ENCODE results near the gene LRRN2. TPM values are rescaled to one million over a fixed set of nuclear protein-coding genes. Genes with fewer than 3 reads are reported as not detected.

Gene LRRN2
- total RNA-seq, 1 experiment from 2014 or later = 2.0 TPM

GRCh38 chr1:204577794-204578478 is 107.6 kb downstream of the LRRN2 start:
- Histone ChIP-seq H3K27ac (ENCODE audit: low read length) (no peak overlapping the region), H3K27me3 (ENCODE audit: control insufficient read depth, insufficient read depth, low read length) (no peaks in the 10 kb centered on the region), H3K4me1 (ENCODE audit: control insufficient read depth, insufficient read depth, low read length) (no peaks in the 10 kb centered on the region), H3K4me3 (ENCODE audit: low read depth in 2 of 2, low read length in 2 of 2) (no peak overlapping the region), H3K36me3 (ENCODE audit: control insufficient read depth, insufficient read depth, low read length) (no peaks in the 10 kb centered on the region), H3K9me3 (ENCODE audit: control insufficient read depth, insufficient read depth, low read depth, low read length) (no peaks in the 10 kb centered on the region)
- no peak for DNase-seq (ENCODE audit: low read depth, low spot score)
- TF ChIP-seq, protein P1, sequence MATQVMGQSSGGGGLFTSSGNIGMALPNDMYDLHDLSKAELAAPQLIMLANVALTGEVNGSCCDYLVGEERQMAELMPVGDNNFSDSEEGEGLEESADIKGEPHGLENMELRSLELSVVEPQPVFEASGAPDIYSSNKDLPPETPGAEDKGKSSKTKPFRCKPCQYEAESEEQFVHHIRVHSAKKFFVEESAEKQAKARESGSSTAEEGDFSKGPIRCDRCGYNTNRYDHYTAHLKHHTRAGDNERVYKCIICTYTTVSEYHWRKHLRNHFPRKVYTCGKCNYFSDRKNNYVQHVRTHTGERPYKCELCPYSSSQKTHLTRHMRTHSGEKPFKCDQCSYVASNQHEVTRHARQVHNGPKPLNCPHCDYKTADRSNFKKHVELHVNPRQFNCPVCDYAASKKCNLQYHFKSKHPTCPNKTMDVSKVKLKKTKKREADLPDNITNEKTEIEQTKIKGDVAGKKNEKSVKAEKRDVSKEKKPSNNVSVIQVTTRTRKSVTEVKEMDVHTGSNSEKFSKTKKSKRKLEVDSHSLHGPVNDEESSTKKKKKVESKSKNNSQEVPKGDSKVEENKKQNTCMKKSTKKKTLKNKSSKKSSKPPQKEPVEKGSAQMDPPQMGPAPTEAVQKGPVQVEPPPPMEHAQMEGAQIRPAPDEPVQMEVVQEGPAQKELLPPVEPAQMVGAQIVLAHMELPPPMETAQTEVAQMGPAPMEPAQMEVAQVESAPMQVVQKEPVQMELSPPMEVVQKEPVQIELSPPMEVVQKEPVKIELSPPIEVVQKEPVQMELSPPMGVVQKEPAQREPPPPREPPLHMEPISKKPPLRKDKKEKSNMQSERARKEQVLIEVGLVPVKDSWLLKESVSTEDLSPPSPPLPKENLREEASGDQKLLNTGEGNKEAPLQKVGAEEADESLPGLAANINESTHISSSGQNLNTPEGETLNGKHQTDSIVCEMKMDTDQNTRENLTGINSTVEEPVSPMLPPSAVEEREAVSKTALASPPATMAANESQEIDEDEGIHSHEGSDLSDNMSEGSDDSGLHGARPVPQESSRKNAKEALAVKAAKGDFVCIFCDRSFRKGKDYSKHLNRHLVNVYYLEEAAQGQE (IDR thresholded peaks at IDR 0.05; ENCODE audit: insufficient read depth in 1 of 2, low read depth in 2 of 2, low read length in 1 of 2) = no peak
- TF ChIP-seq SIN3A (IDR thresholded peaks at IDR 0.05; ENCODE audit: borderline replicate concordance, insufficient read depth, low read depth, low read length) (no peak), POLR2AphosphoS5 (IDR thresholded peaks at IDR 0.05; ENCODE audit: low read depth, low read length) (no peak), CTCF (IDR thresholded peaks at IDR 0.05) (no peak), TCF7L2 (IDR thresholded peaks at IDR 0.05; ENCODE audit: low read depth, low read length) (no peak)
- in situ Hi-C loops (cut with HindIII; ENCODE audit: low pct_unique_long_range_greater_than_20kb, low sequenced_read_pairs) = no loop called here
- CTCF ChIA-PET = interaction anchor here (0.6 kb wide), 1 partner anchor 46 kb away, joined by 3 read pairs; no protein-coding TSS in a partner anchor
- ATAC-seq = no peak
- no TSS peak for BruUV-seq (replicated peaks)
- POLR2A ChIA-PET = no interaction called here
- intact Hi-C loops (cut with micrococcal nuclease; ENCODE audit: unreplicated experiment) = no loop called here

- Histone ChIP-seq H3K27me3 (ENCODE audit: control insufficient read depth, insufficient read depth, low read length) (no peaks in the 10 kb centered on the region), H3K9me3 (ENCODE audit: control insufficient read depth, insufficient read depth, low read depth, low read length) (no peaks in the 10 kb centered on the region), H3K27ac (ENCODE audit: low read length) (no peak overlapping the region), H3K4me1 (ENCODE audit: control insufficient read depth, insufficient read depth, low read length) (no peaks in the 10 kb centered on the region), H3K36me3 (ENCODE audit: control insufficient read depth, insufficient read depth, low read length) (no peaks in the 10 kb centered on the region), H3K4me3 (ENCODE audit: low read depth in 2 of 2, low read length in 2 of 2) (no peak overlapping the region)
- no peak for TF ChIP-seq SIN3A (IDR thresholded peaks at IDR 0.05; ENCODE audit: borderline replicate concordance, insufficient read depth, low read depth, low read length)
- no peak for TF ChIP-seq TCF7L2 (IDR thresholded peaks at IDR 0.05; ENCODE audit: low read depth, low read length)
- TF ChIP-seq, protein P1 (IDR thresholded peaks at IDR 0.05; ENCODE audit: insufficient read depth in 1 of 2, low read depth in 2 of 2, low read length in 1 of 2) = no peak
- TF ChIP-seq CTCF (IDR thresholded peaks at IDR 0.05) = no peak
- TF ChIP-seq POLR2AphosphoS5 (IDR thresholded peaks at IDR 0.05; ENCODE audit: low read depth, low read length) = no peak
- DNase-seq (ENCODE audit: low read depth, low spot score) = no peak
- POLR2A ChIA-PET = no interaction called here
- intact Hi-C loops (cut with micrococcal nuclease; ENCODE audit: unreplicated experiment) (no loop called here), in situ Hi-C loops (cut with HindIII; ENCODE audit: low pct_unique_long_range_greater_than_20kb, low sequenced_read_pairs) (no loop called here)
- BruUV-seq (replicated peaks) = no TSS peak
- no peak; the same call in 1 of the 2 replicates for ATAC-seq
- CTCF ChIA-PET = no interaction called here
Measured at GRCh38 chr1:204576422-204576821, 109.1 kb downstream of the LRRN2 start.
